ENCODE results near the gene TBXAS1.

Gene TBXAS1

GRCh38 chr7:140042386-140042670, 213.3 kb downstream of the TBXAS1 start:
- no peaks in the 10 kb centered on the region for H3K9me2 ChIP-seq (replicated peaks; ENCODE audit: insufficient read depth, low read length)
- no peaks in the 10 kb centered on the region for H3K79me2 ChIP-seq (ENCODE audit: low read length)
- H3K4me1 ChIP-seq (ENCODE audit: low read length): no peaks in the 10 kb centered on the region
- H3K4me2 ChIP-seq (ENCODE audit: low read depth, low read length): no peak overlapping the region
- H3K9ac ChIP-seq (ENCODE audit: low read length): no peak overlapping the region
- no peak for DNase-seq
- H3K36me3 ChIP-seq (replicated peaks; ENCODE audit: insufficient read depth, low read length): no peaks in the 10 kb centered on the region
- no peaks in the 10 kb centered on the region for H3F3A ChIP-seq (ENCODE audit: insufficient read depth, low read length)
- TF ChIP-seq, protein P1, sequence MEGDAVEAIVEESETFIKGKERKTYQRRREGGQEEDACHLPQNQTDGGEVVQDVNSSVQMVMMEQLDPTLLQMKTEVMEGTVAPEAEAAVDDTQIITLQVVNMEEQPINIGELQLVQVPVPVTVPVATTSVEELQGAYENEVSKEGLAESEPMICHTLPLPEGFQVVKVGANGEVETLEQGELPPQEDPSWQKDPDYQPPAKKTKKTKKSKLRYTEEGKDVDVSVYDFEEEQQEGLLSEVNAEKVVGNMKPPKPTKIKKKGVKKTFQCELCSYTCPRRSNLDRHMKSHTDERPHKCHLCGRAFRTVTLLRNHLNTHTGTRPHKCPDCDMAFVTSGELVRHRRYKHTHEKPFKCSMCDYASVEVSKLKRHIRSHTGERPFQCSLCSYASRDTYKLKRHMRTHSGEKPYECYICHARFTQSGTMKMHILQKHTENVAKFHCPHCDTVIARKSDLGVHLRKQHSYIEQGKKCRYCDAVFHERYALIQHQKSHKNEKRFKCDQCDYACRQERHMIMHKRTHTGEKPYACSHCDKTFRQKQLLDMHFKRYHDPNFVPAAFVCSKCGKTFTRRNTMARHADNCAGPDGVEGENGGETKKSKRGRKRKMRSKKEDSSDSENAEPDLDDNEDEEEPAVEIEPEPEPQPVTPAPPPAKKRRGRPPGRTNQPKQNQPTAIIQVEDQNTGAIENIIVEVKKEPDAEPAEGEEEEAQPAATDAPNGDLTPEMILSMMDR (IDR thresholded peaks at IDR 0.05; ENCODE audit: low read length): no peak
- no peak for TF ChIP-seq EZH2phosphoT487 (IDR thresholded peaks at IDR 0.05; ENCODE audit: low read length)
- no peak for TF ChIP-seq EZH2 (optimal IDR thresholded peaks at IDR 0.05; ENCODE audit: low read depth, low read length)
- no peaks in the 10 kb centered on the region for H4K20me1 ChIP-seq (ENCODE audit: insufficient read depth, low read length)
- H2AFZ ChIP-seq (ENCODE audit: low read length): no peak overlapping the region
- H3K4me3 ChIP-seq (ENCODE audit: low read length): no peak overlapping the region
- no peaks in the 10 kb centered on the region for H3K27me3 ChIP-seq (replicated peaks; ENCODE audit: insufficient read depth, low read length)
- H3K9me3 ChIP-seq (replicated peaks; ENCODE audit: insufficient read depth, low read length): no peaks in the 10 kb centered on the region
- H3K27ac ChIP-seq (ENCODE audit: low read length): no peak overlapping the region

- Histone ChIP-seq H3K4me3 (ENCODE audit: low read length) (no peak overlapping the region), H3K27me3 (replicated peaks; ENCODE audit: insufficient read depth, low read length) (no peaks in the 10 kb centered on the region), H3K79me2 (ENCODE audit: low read length) (no peaks in the 10 kb centered on the region), H3K9me2 (replicated peaks; ENCODE audit: insufficient read depth, low read length) (no peaks in the 10 kb centered on the region), H3K36me3 (replicated peaks; ENCODE audit: insufficient read depth, low read length) (no peaks in the 10 kb centered on the region), H4K20me1 (ENCODE audit: insufficient read depth, low read length) (no peaks in the 10 kb centered on the region), H3F3A (ENCODE audit: insufficient read depth, low read length) (peaks cover 5% of the 10 kb centered on the region; the same call in 1 of the 2 replicates), H3K27ac (ENCODE audit: low read length) (no peak overlapping the region), H3K9ac (ENCODE audit: low read length) (no peak overlapping the region), H3K4me2 (ENCODE audit: low read depth, low read length) (no peak overlapping the region), H2AFZ (ENCODE audit: low read length) (no peak overlapping the region), H3K9me3 (replicated peaks; ENCODE audit: insufficient read depth, low read length) (no peaks in the 10 kb centered on the region), H3K4me1 (ENCODE audit: low read length) (peaks cover 7% of the 10 kb centered on the region)
- TF ChIP-seq, protein P1 (IDR thresholded peaks at IDR 0.05; ENCODE audit: low read length): no peak
- TF ChIP-seq EZH2phosphoT487 (IDR thresholded peaks at IDR 0.05; ENCODE audit: low read length): no peak
- TF ChIP-seq EZH2 (optimal IDR thresholded peaks at IDR 0.05; ENCODE audit: low read depth, low read length): no peak
- DNase-seq: no peak
These were observed 215.2 kb downstream of the TBXAS1 start for GRCh38 chr7:140044251-140044650.

DNA sequence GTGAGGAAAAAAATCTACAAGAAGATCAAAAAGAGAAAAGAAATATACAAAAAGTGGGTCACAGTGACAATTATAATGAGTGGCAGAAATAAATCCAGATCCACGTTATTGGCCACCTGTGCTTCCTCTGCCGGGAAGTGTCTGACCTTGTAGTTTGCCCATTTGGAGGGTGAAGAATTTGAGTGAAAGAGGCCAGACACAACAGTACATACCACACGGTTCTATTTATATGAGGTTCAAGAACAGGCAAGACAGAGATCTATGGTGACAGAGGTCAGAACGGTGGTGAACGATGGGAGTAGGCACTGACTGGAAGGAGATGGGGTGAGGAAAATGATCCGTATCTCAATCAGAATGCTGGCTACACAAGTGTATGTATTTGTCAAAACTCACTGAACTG, 216.6 kb downstream of the TBXAS1 start:
- Histone ChIP-seq H3K27ac (ENCODE audit: low read length) (no peak overlapping the region), H3K9ac (ENCODE audit: low read length) (no peak overlapping the region), H4K20me1 (ENCODE audit: insufficient read depth, low read length) (no peaks in the 10 kb centered on the region), H3K9me2 (replicated peaks; ENCODE audit: insufficient read depth, low read length) (no peaks in the 10 kb centered on the region), H3K9me3 (replicated peaks; ENCODE audit: insufficient read depth, low read length) (no peaks in the 10 kb centered on the region), H3K4me1 (ENCODE audit: low read length) (peaks cover 19% of the 10 kb centered on the region), H3K79me2 (ENCODE audit: low read length) (no peaks in the 10 kb centered on the region), H3K36me3 (replicated peaks; ENCODE audit: insufficient read depth, low read length) (no peaks in the 10 kb centered on the region), H3K4me2 (ENCODE audit: low read depth, low read length) (no peak overlapping the region), H3K4me3 (ENCODE audit: low read length) (no peak overlapping the region), H3F3A (ENCODE audit: insufficient read depth, low read length) (peaks cover 11% of the 10 kb centered on the region; the same call in 1 of the 2 replicates), H3K27me3 (replicated peaks; ENCODE audit: insufficient read depth, low read length) (no peaks in the 10 kb centered on the region), H2AFZ (ENCODE audit: low read length) (no peak overlapping the region)
- TF ChIP-seq EZH2phosphoT487 (IDR thresholded peaks at IDR 0.05; ENCODE audit: low read length) (no peak), EZH2 (optimal IDR thresholded peaks at IDR 0.05; ENCODE audit: low read depth, low read length) (no peak)
- TF ChIP-seq, protein P1 (IDR thresholded peaks at IDR 0.05; ENCODE audit: low read length): no peak
- no peak for DNase-seq
